G401 (cell line): ENCODE data around the gene METTL22. TPM values are rescaled to one million over a fixed set of nuclear protein-coding genes. Genes with fewer than 3 reads are reported as not detected.

Source experiments
- DNase-seq: peaks from one replicate; pipeline ENCODE4 v3.0.0-alpha.2; 2015; ENCODE audit warnings: low spot score
- in situ Hi-C: cut with HindIII; loops from 2 replicates; pipeline ENCODE4 v1.10.0; 2016; ENCODE audit warnings: low sequenced_read_pairs, mixed read lengths
- total RNA-seq: library from RNA; depleted of rRNA; stranded (reverse); fragments of >200 nt; shearing (Covaris generic); gene quantifications from 2 replicates; pipeline ENCODE4 v1.2.3, GENCODE V29; 2014

Gene METTL22
- total RNA-seq, 1 experiment from 2014 or later, result 9.1 TPM

DNA sequence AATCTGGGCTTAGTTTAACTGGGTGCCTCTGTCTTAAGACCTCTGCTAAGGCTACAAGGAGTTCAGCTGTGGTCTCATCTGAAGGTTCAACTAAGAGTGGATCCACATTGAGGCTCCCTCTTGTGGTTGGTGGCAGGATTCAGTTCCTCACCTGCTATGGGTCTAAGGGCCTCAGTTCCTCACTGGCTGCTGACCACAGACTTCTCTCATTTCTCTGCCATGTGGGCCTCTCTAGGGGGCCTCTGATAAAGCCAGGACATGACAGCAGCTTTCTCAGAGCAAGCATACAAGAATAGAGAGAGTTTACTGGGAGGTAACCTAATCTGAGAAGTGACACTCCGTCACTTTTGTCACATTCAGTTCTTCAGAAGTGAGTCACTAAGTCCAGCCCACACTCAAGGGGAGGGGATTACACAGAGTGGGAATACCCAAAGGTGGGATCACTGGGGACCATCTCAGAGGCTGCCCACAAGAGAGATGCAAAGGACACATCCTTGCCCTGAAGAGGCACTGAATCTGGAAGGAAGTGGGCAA is 33.8 kb downstream of the METTL22 start:
- DNase-seq, result no peak
- in situ Hi-C loops, result no loop called here

DNA sequence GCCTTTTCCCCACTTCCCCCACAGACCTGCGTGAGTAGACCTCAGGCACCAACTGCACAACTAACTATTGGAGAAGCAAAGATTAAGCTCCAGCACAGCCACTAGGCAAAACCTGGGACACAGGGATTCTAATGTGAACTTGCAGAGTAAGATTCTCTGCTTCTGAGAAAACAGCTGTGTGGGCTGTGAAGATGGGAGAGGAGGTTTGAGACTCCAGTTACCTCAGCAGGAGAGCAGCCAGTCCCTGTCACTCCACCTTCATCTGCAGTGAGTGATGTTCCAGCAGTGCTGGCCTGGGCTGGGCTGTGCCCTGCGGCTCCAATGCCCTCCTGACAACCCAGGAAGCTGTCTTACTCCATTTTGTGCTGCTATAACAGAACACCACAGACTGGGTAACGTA is 34.9 kb downstream of the METTL22 start:
- in situ Hi-C loops, result no loop called here
- no peak for DNase-seq

DNA sequence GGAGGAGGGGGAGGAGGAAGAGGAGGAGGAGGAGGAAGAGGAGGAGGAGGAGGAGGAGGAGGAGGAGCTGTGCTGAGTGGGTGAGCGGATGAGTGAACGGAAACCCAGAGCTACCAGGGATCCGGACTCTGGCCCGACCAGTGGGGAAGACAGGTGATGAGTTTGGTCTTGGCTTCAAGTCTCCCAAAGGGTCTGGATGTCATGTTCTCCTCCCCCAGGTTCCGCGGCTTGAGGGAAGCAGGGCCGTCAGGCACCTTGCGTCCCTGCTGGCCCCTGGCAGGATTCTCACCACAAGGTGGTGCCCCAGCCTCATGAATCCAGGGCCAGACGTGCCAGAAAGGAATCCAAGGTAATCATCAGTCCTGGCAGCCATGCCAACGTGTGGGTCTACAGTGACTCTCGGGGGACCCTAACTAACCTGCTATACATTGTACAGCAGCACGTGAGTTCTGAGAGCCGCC is 39.4 kb downstream of the METTL22 start:
- in situ Hi-C loops, result no loop called here

DNA sequence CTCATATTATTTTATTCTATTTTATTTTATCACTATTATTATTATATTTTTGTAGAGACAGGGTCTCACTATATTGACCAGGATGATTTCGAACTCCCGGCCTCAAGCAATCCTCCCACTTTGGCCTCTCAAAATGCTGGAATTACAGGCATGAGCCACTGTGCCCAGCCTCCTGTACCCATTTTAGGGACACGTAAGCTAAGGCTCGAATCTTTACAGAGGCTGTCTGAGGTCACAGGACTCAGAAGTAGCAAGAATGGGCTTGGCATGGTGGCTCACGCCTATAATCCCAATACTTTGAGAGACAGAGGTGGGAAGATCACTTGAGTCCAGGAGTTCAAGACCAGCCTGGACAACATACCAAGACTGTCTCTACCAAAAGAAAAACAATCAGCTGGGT is 40.2 kb downstream of the METTL22 start:
- in situ Hi-C loops, result no loop called here
- no peak for DNase-seq

More for the DNA sequence above, 39.4 kb downstream of the METTL22 start:
- peak; percentile 79 for DNase-seq

DNA sequence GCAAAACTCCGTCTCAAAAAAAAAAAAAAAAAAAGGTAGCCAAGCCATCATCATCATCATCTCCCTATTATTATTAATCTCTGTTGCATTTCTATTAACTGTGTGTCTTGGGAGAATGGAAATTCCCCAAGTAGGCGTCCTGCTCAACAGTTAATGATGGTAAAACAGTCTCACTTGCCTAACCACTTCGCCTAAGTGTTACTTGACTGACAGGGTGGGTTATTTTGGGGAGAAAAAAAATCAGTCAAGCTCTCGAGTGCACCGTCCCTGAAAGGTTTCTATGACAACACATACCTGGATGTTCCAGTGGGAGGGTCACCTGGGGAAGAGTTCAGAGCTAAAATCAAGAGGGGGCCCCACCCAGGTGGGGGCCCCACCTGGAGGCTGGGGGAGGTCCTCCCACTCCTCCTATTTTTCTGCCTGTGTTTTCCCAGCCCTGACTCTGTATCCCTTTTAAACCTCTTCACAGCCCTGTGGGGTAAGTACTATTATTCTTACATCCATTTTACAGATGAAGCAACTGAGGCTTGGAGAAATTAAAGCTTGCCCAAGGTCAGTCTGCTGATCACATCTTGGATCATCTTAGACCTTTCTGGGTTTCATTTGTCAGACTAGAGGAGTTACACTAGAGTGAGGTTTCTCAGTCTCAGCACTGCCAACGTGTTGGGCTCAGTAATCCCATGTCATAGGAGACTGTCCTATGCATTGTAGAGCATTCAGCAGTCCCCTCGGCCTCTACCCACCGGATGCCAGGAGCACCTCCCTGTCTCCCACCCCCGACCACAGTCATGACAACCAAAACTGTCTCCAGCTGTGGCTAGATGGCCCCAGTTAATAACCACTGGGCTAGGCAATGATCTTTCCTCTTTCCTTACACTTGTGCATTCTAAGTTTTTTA is 41.9 kb downstream of the METTL22 start:
- DNase-seq, result no peak
- in situ Hi-C loops, result no loop called here

DNA sequence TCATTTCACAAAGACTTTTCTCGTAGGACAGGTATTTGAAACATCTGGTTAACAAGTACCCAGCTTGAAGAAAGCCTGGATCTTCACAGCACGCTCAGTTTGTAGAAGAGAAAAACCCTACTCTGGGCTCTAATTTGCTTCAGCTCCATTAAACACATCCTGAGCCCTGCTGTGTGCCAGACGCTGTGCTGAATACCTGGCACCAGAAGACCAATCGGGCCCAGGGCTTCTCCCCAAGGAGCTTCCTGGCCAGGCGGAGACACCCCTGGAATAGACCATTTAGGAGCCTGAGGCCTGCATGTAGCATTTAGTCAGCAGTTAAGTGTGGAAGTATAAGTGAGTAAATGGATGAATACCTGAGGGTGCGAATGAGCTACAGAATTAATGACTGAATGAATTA is 44.0 kb downstream of the METTL22 start:
- no peak for DNase-seq
- in situ Hi-C loops, result no loop called here

DNA sequence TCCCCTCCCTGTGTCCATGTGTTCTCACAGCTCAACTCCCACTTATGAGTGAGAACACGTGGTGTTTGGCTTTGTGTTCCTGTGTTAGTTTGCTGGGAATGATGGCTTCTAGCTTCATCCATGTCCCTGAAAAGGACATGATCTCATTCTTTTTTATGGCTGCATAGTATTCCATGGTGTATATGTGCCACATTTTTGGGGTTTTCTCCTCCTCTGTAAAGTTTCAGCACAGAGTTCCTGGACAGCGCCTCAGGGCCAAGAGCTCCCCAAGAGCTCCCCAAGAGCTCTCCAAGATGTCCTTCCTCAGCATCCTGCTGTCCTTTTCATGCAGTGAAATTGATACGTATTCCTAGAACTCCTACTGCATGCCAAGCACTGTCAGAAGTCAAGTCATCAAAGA is 46.0 kb downstream of the METTL22 start:
- in situ Hi-C loops, result no loop called here
- DNase-seq, result no peak

DNA sequence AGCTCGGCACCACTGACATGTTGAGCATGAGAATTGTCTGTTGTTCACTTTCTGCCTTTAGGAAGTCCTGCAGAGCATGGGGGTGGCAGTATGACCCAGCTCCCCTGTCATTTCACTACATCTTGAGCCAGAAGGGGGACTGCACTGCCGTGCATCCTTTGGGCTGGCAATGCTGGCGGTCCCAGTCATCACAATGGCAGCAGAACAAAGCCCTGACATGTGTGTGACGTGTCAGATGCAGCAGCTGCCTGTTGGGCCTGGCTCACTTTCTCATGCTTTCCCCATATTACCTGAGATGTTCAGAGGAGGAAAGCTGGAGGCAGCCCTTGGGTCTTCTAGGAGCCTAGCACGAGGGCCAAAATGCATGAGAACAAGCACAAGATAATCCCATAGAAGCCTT is 46.6 kb downstream of the METTL22 start:
- in situ Hi-C loops, result no loop called here
- DNase-seq, result no peak

DNA sequence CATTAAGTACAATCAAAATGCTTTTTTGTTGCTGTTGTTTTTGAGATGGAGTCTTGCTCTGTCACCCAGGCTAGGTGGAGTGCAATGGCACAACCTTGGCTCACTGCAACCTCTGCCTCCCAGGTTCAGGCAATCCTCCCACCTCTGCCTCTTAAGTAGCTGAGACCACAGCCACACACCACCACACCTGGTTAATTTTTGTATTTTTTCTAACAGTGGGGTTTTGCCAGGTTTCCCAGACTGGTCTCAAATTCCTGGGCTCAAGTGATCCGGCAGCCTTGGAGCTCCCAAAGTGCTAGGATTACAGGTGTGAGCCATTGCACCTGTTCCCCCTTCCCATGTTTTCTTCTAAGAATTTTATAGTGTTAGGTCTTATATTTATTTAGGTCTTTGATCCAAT is 48.0 kb downstream of the METTL22 start:
- in situ Hi-C loops, result no loop called here
- DNase-seq, result no peak

DNA sequence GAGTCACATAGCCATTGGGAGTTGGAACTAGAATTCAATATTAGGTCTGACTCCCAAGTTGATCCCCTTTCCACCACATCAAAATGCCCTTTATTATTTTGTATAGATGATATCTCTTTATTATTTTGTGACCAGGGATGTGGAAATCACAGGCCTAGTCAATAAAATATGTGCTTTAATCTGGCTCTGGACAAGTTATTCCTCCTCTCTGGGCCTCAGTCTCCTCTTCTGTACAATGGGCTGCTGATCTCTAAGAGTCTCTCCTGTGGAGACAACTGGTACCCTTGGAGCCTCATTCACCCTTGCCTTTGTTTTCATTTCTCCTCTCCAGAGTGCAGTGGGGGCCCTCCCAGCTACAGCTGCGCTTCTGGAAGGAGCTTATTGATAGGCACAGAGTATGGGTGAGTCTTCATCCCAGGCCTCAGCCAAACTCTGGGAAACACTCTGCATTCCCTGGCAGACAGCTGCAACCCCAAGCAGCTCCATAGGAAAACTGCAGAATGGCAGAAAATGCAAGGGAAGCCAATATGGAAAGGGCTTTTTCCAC is 48.6 kb downstream of the METTL22 start:
- in situ Hi-C loops, result no loop called here
- no peak for DNase-seq

DNA sequence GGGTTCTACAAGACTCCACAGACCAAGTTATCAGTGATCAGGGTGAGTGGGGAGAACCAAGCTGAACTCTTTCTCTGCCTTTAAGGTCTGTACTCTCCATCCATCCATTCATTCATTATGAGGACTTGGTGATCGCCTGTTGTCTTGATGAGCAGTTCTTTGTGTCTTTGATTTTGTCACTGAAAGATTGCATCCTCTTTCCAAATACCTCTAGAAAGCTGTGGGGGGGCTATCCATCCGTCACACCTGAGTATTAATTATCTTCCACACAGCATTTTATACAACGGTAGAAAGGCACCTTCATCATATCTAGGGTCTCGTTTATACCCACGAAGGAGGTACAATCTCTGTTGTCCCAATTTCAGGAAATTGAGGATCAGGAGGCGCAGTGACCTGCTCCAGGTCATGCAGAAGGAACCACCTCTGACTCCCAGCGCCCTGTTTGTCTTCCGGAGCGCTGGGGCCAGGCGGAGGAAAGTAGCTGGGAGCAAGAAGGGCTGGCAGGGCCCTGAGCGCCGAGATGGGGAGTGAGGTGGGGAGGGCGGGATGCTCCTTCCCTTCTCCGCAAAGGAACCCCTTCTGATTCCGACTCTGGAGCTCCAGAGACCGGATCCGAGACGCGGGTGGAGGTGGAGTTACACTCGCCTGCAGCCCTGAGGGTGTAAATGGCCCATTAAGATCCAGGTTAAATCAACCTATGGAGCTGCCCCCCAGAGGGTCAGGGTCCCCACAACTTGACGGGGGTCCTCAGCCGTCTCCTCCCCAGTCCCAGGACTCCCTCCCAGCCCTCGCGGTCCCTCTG is 52.3 kb downstream of the METTL22 start:
- in situ Hi-C loops, result no loop called here
- no peak for DNase-seq

DNA sequence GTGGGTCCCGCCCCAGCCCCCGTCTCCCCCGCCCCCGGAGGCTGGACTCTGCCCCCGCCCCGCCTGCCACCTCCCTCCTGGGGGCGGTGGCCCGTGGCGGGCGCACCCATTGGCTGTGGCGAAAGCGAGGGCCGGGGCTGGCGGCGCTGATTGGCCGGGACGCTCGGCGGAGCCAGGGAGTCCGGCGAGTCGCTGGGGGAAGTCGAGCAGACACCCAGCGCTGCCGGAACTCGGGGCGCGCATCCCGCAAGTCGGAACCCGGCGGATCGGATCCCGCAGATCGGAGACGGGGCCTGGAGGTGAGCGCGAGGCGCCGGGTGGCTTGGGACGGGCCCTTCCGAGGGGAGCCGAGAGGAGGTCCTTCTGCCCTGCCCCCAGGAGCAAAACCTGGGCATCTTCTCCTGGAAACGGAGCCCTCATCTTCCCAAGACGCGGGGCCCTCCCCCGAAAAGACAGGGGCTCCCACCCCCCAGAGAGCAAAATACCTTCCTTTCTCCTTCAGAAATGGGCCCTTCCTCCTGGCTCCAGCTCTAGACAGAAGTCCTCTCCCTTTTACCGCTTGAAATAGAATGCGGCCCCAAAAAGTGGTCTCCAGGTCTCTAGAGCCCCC is 53.0 kb downstream of the METTL22 start, which contains the start of gene ABAT:
Gene ABAT, plus strand, starts transcription at position 205 of the 610 bp plus-strand sequence. CDS start 61,123 bp downstream, outside the sequence.
- peak; percentile 90 for DNase-seq
- in situ Hi-C loops, result no loop called here

DNA sequence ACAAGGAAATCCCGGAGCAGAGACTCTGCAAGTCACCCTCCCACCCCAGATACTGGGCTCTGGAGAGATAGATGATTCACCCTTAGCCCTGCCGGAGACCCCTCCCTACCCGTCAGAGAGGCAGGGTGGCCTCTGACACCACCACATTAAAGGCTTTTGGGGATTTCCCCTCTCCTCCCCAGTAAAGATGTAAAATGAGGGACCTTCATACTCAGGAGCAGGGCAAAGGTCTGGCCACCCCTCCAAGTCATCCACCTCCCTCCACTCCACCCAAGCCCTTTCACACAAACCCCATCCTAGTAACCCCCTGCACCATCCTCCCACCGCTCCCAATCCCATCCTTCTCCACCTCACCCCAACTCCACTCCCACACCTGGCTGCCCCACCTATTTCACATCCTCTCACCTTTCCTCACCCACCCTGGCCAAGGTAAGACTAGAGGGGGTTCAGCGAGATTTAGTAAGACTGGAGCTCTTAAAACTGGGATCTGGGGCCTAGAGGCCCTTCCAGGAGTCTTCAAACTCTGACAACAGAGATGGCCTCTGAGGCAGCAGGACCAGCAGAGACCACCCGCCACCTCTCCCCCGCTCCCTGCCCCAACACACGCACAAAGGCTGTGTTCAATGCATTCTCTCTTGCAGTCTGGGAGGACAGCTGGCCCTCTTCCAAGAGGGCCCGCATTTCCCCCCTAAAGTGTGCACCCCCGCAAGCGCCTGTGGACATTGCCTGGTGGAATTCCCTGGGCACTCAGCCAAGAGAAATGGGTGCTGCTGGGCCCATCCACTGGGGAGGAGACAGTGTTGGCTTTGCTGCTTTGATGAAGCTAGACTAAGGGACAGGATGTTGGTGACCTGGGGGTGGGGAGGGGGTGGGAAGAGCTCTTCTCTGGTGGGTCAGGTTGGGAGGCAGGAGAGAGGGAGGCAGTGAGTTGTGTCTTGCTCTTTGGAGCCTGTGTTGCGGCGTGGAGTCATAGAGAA is 54.0 kb downstream of the METTL22 start:
- in situ Hi-C loops, result no loop called here
- DNase-seq, result no peak

DNA sequence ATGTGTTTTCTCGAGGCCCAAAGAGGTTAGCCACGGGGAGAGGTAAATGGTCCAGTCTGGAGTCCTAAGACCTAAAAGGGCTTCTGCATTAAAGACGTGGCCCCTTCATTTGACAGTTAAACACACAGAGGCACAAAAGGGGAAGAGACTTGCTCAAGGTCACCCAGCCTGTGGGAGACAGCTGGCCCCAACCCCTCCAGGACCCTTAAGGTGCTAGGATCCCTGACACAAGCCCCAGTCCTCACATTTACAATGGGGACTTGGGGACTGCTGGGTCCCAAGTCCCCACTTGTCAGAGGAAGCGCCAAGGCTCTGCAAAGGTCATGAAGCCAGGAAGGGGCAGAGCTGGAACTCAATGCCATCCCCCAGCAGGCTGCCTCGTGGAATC is 54.7 kb downstream of the METTL22 start:
- in situ Hi-C loops, result no loop called here
- DNase-seq, result no peak

DNA sequence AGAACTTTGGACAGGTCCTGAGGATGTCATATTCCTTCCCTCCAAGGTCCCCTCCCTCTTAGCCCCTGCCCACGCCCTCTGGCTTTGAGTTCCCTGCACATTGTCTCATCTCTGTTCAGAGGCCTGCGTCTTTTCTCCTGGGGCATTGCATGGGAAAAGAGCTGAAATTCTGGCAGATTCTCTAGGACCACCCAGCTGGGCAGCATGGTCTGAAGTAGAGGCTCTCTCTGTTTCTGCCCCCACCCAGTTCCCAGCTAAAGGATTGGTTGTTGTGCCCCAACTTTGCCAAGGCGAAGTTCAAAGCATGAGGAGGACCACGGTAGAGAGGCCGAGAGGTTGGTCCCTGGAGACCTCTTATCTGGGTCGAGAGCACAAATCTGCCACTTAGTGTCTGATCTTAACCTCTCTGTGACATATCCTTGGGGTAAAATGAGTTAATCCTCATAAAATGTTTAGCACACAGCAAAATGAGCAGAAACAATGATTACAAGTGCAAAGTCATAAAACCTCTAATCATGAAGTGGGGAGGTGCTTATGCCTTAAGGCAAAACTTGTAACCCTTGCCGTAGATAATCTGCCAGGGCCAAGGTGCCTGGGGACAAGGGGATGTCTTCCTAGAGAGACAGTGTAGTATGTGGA is 55.4 kb downstream of the METTL22 start:
- in situ Hi-C loops, result no loop called here
- DNase-seq, result no peak

DNA sequence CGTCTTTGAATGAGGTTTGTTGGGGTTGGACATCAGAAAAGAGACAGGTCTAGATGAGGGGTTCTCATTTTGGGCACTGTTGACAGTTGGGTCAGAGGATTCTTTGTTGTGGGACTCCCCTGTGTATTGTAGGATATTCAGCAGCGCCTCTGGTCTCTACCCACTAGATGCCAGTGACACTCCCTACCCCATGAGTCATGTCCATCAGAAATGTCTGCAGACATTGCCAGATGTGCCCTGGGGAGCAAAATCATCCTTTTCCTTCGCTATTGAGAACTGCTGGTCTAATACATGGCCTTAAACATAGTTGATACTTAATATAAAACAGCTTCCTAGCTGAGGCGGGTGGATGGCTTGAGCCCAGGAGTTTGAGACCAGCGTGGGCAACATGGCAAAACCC is 56.0 kb downstream of the METTL22 start:
- no peak for DNase-seq
- in situ Hi-C loops, result no loop called here

DNA sequence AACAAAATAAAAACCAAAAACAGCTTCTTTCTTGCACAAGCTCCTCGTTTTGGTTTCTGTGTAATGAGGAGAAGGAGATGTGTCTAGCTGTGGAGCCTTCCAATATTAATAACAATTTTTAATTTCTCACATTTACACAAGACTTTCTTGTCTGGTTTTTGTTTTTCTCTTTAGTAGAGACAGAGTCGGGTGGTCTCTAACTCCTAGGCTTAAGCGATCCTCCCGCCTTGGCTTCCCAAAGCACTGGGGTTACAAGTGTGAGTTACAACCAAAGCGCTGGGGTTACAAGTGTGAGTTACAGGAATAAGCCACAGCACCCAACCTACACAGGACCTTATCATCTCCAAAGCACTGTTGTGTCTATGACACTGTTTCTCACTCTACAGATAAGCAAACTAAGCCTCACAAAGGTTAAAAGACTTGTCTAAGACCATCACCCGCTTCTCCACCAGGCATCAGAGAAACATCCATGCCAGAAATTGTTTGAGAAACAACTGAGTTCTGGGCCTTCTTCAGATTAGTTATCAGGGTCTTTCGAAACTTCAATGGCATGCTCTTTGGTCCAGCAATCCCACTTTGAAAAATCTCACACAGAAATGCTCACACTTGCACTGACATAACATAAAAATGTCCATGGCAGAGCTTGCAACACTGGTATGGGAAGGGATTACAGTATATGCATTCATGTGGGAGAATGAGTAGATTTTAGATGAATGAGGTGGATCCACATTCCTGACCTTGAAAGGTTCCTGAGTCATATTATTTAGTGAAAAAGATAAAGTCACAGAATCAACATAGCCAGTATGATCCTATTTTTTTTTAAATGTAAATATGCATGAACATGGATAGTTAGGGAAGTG is 56.8 kb downstream of the METTL22 start:
- DNase-seq, result no peak
- in situ Hi-C loops, result no loop called here
